ENCODE results near the gene BMP3.

DNA sequence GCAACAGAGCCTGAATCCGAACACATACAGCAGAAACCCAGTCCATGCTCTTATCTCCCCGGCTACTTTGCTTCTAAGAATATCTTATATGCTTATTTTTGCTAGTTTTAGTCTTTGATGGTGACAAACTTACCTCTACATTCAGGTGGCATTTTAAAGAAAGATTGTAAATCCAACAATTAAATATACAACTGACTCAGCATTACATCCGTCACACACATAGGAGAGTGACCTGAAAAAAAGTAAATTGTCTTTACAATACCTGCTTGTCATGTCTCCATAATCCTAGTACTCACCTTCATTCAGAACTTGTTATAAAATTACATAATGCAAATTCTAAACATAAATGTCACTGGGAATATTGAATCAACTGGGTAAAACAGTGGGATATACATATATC, 30.6 kb upstream of the BMP3 start:
- TF ChIP-seq CTCF (IDR thresholded peaks at IDR 0.05; ENCODE audit: insufficient read depth, low read depth, low read length) (no peak), EZH2 (IDR thresholded peaks at IDR 0.05; ENCODE audit: insufficient read depth, low read length) (no peak)

Measured in astrocyte (in vitro differentiated cells and primary cell).